CD4-positive, alpha-beta T cell treated with Interleukin-2 at 100 ng/mL for 4 hours (primary cell): ENCODE results near the gene KIF26B.
"Not testable (repeated sequence)": the region's sequence is repeated elsewhere in the genome, so short reads cannot be mapped to it uniquely, and the experiment has no call there.

Experiments
- DNase-seq: peaks from one replicate; pipeline ENCODE4 v3.0.0-alpha.2; 2020; ENCODE audit warnings: low spot score

The KIF26B gene

GRCh38 chr1:245704765-245705164, 550.0 kb downstream of the KIF26B start:
- no peak for DNase-seq

- no peak for DNase-seq
Measured at GRCh38 chr1:245707941-245708340, 553.2 kb downstream of the KIF26B start.

DNA sequence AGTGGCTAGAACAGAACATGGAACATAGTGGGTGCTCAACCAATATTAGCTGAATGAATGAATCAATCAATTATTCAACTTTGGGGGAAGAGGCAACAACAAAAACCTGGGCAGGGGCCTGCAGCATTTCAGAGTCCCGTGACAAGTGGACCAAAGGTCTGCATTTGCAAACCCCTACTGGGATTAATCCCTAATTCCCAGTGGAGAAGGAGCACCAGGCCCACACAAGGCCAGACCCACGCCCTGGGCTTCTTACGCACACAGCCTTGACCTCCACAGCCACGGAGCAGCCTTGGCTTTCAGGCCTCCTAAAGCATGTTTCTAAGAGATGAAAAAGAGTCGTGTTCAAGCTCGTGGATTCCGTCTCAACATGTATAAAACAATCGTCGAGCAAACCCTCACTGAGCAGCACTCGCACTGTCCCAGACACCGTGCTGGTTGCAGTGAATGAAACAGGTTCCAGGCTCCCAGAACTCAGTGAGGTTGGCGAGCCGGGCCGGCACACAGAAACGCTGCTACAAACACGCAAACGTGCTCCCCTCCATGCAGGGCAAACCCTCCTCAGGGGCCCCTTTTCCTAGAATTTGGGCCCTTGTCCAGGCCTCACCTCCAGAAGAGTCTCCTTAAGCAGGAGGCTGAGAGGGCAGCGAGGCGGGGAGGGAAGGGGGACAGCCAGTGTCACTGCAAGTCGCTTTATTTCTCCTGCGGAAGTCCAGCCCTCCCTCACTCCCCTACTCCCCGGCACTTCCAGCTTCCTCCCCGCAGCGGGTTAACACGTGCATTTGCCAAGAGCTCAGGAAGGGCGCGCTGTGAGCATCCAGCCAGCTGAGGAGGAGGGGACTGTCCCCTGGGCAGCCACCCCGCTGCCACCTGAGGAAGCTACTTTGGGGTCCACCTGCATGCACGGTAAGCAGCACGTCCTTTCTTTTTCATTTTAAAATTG, 556.4 kb downstream of the KIF26B start:
- no peak for DNase-seq

GRCh38 chr1:245714027-245714426, 559.2 kb downstream of the KIF26B start:
- DNase-seq: not testable (repeated sequence)

GRCh38 chr1:245715291-245715701, 560.5 kb downstream of the KIF26B start:
- no peak for DNase-seq

DNA sequence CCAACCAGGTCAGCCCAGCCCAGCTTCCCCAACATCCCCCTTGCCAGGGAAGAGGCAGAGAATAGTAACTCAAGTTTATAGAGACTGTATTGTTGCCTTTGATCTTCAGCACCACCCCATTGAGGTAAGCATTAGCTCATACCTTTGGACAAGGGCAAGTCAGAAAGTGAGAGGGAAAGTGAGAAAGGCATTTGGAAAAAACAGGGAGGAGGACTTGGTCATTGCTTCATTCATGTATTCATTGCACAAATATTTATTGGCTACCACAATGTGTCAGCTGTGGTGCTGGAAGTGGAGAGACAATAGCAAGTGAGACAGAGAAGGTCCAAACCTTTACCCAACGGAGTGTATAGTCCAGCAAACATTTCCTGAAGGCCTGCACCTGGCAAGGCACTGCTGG, 561.2 kb downstream of the KIF26B start:
- DNase-seq: no peak

DNA sequence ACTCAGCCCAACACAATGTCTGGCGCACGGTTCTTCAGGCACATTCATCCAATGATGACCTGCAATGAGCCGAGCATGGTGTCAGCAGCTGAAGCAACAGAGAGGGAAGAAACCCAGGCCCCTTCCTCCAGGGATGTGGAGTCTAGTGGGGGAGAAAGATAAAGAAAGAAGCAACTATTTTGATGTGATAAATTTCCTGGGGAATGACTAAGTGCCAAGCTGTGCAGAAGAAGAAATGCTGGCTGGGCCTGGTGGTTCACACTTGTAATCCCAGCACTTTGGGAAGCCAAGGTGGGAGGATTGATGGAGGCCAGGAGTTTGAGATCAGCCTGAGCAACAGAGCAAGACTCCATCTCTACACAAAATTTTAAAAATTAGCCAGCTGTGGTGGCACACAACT, 561.8 kb downstream of the KIF26B start:
- no peak for DNase-seq

DNA sequence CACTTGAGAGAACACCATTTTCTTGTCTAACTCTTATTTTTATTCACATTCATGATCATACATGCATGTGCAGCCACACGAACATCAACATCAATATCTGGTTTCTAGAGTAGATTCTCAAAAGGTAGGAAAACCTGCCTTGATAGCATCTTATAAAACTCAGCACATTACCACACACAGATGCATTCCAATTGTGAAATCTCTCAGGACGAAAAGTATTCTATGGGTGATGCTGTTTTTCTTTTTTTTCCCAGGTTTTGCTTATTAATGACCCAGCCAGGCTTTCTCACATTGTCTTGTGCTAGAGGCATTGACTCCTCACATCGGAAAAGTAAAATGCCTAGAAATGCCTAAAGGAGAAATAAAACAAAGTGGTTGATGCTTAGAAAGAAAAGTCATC, 562.8 kb downstream of the KIF26B start:
- no peak for DNase-seq

DNA sequence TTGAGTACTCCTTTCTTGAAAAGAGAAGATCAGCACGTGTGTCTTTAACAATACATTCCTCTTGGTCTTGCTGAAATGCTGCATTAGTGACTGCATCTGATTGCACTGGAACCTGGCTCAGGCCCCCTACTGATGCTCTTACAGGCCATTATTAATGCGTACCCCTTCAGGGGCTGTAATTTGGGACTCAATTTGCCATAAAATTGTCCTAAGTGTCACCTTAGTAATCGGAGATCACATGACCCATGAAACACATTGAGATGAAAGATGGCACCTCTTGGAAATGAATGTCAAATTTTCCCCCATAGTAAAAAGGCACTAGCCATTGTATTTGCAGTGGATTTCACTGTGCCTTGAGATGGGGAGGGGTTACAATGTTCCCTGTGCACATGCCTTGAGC, 563.3 kb downstream of the KIF26B start:
- DNase-seq: no peak

GRCh38 chr1:245718951-245719350, 564.2 kb downstream of the KIF26B start:
- DNase-seq: no peak

- DNase-seq: no peak
Measured at GRCh38 chr1:245721488-245721887, 566.7 kb downstream of the KIF26B start.

DNA sequence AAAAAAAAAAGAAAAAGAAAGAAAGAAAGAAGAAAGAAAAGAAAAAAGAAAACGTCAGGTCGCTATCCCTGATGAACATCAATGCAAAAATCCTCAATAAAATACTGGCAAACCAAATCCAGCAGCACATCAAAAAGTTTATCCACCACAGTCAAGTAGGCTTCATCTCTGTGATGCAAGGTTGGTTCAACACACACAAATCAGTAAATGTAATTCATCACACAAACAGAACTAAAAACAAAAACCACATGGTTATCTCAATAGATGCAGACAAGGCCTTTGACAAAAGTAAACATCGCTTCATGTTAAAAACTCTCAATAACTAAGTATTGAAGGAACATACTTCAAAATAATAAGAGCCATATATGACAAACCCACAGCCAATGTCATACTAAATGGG, 573.2 kb downstream of the KIF26B start:
- not testable (repeated sequence) for DNase-seq

- DNase-seq: no peak
Measured at GRCh38 chr1:245730801-245731200, 576.0 kb downstream of the KIF26B start.

GRCh38 chr1:245740336-245740735, 585.6 kb downstream of the KIF26B start:
- not testable (repeated sequence) for DNase-seq

- no peak for DNase-seq
Measured at GRCh38 chr1:245742896-245743295, 588.1 kb downstream of the KIF26B start.

- no peak for DNase-seq
Measured at GRCh38 chr1:245748240-245748639, 593.5 kb downstream of the KIF26B start.

GRCh38 chr1:245748646-245749045, 593.9 kb downstream of the KIF26B start:
- no peak for DNase-seq

DNA sequence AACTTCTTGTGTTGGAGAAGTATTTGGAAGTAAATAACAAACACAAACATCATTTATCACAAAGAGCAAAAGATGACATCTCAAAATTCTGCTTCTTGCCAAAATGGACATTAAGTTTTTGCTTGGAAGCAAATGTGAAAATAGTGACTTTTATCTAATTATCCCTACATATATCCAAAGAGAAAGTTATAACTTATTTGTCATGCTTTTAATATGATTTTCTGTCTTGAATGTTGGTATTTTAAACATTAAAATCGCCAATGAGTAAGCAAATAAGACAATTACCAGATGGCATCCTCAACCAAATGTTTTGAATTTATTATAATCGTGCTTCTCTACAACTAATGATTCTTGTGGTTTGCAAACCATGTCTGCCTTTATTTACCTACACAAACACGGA, 594.3 kb downstream of the KIF26B start:
- no peak for DNase-seq

GRCh38 chr1:245750261-245750660, 595.5 kb downstream of the KIF26B start:
- DNase-seq: no peak

DNA sequence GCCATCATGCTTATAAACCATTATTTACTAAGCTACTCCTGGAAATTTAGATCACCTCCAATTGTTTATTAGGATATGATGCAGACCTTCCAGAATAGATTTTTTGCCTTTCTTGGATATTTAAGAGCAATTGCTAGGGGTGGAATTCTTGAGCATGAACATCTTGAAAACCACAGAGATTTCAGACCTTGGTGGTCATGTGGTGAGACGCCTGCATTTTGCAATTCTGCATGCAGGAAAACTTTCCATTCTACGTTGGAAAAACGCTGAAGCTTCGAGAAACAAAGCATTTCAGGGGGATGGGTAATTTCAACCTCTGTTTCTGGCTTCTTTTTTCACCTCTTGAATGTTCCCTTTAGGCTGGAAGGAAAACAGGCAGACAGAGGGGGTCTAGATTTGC, 596.3 kb downstream of the KIF26B start:
- no peak for DNase-seq

DNA sequence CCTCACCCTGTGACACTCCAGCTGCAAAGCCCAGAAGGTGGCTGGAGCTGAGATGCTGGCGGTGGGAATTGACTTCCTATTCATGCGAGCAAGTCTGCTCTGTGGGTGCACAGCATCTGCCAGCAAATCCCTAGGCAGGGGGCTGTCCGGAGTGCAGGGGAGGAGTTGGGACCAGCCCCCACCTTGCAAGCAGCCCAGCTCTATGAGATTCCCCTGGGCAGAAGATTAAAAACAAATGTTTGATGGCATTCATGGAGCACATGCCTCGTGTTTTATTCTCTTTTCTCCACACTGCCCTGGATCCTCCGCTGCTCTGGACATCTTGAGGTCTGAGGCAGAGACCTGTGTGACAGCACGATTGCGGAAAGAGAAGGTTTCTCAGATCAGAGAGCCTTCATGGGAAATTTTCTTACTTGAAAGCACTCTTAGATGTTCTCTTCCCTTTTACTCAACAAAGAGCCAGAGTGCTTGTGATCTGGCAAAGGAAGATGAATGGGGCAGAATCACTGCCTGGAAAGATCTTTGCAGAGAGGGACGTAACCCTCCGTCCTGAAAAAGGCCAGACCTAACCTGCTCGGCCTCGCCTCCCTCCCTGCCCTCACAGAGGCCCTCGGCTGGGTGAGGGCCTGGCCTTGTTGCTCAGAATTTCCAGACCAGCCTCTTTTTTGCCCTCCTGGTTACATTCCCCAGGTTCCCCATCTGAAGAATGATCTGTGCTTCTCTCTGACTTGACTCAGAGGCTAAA, 597.1 kb downstream of the KIF26B start:
- DNase-seq: no peak

DNA sequence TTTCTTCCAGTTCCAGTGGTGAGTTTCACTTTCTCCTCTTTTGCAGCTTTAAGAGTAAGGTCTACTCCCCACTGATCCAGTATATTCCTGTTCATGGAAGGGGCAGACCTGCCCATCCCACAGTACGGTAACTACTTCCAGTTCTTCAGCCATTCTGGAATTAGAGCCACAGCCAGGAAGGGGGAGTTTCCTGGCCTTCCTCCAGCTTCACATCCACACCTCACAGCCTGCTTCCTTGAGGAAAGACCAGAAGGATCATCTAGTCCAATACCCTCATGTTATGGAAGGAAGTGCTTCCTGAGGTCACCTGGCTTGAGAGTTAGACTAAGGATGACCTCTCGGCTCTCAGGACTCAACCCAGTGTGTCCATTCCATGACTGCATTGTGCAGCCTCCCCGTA, 597.8 kb downstream of the KIF26B start:
- DNase-seq: no peak

DNA sequence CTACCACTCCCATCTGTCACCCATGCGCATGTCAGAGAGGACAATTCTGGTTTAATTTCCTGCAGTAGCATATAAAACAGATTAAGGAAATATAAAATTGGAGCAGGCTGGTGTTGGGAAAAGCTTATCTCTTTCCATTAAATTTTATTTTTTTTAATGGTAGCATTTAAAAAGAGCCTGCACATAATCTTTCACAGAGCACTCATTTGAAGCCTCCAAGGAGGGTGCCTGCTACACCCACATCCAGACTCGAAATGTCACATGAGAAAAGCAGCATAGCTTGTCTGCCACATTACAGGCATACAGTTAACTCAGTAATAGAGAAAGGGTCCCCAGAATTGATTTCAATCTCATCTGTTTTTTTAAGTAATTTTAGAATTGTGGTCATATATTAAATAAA, 599.0 kb downstream of the KIF26B start:
- no peak for DNase-seq
